Stimulated activated CD8-positive, alpha-beta memory T cell treated with anti-CD3 and anti-CD28 coated beads, Interleukin-4, amount 100 ng/mL, for 48 hours (primary cell): Measurements from ENCODE around the gene IFNA10.
"Not testable (repeated sequence)": the region's sequence is repeated elsewhere in the genome, so short reads cannot be mapped to it uniquely, and the experiment has no call there.

Experiments used
- DNase-seq: peaks from one replicate; pipeline ENCODE4 v3.0.0-alpha.2; 2020

Gene IFNA10

GRCh38 chr9:21187487-21187886, 19.5 kb downstream of the IFNA10 start, which contains the start of gene IFNA4:
Gene IFNA4, minus strand, starts transcription at chr9:21187587. Its CDS starts 56 bp downstream, at chr9:21187531.
- not testable (repeated sequence) for DNase-seq

GRCh38 chr9:21182810-21183736, 23.9 kb downstream of the IFNA10 start:
- DNase-seq = not testable (repeated sequence)

- no peak for DNase-seq
These were observed 32.3 kb downstream of the IFNA10 start for GRCh38 chr9:21174671-21175070.

GRCh38 chr9:21172156-21172555, 34.8 kb downstream of the IFNA10 start:
- no peak for DNase-seq

GRCh38 chr9:21171351-21171750, 35.6 kb downstream of the IFNA10 start:
- DNase-seq = no peak

- DNase-seq = not testable (repeated sequence)
These were observed 40.4 kb downstream of the IFNA10 start, which contains the start of gene IFNA21 for GRCh38 chr9:21166560-21166959. Gene IFNA21, minus strand, starts transcription at chr9:21166660. Its CDS starts 48 bp downstream, at chr9:21166612.

GRCh38 chr9:21165516-21165915, 41.4 kb downstream of the IFNA10 start:
- DNase-seq = no peak

- no peak for DNase-seq
These were observed 46.8 kb downstream of the IFNA10 start for GRCh38 chr9:21160178-21160577.
